NCI-H2171 (cell line): ENCODE measurements around the gene CAMTA1.

Source experiments
- DNase-seq: peaks from one replicate; lab custom pipeline; 2025; lab: John Stamatoyannopoulos, UW

Gene CAMTA1

GRCh38 chr1:7455796-7456721 is 670.8 kb downstream of the CAMTA1 start:
- DNase-seq, result no peak

GRCh38 chr1:7456722-7457082 is 671.4 kb downstream of the CAMTA1 start:
- no peak for DNase-seq

GRCh38 chr1:7457811-7458210 is 672.6 kb downstream of the CAMTA1 start:
- no peak for DNase-seq

- no peak for DNase-seq
Observed at GRCh38 chr1:7458946-7459345, 673.7 kb downstream of the CAMTA1 start.

GRCh38 chr1:7459914-7460313 is 674.7 kb downstream of the CAMTA1 start:
- DNase-seq, result no peak

- DNase-seq, result no peak
Observed at GRCh38 chr1:7460807-7461206, 675.6 kb downstream of the CAMTA1 start.

- no peak for DNase-seq
Observed at GRCh38 chr1:7462617-7463016, 677.4 kb downstream of the CAMTA1 start.

GRCh38 chr1:7463526-7463925 is 678.3 kb downstream of the CAMTA1 start:
- no peak for DNase-seq

- DNase-seq, result no peak
Observed at GRCh38 chr1:7464736-7465135, 679.5 kb downstream of the CAMTA1 start.

- DNase-seq, result no peak
Observed at GRCh38 chr1:7467476-7468175, 682.4 kb downstream of the CAMTA1 start.

- DNase-seq, result no peak
Observed at GRCh38 chr1:7468248-7468647, 683.0 kb downstream of the CAMTA1 start.

- peak; percentile 50 for DNase-seq
Observed at GRCh38 chr1:7469255-7469938, 684.1 kb downstream of the CAMTA1 start.

- DNase-seq, result no peak
Observed at GRCh38 chr1:7470904-7471638, 685.8 kb downstream of the CAMTA1 start.

GRCh38 chr1:7471836-7472235 is 686.6 kb downstream of the CAMTA1 start:
- no peak for DNase-seq

GRCh38 chr1:7473223-7474142 is 688.2 kb downstream of the CAMTA1 start:
- DNase-seq, result no peak

GRCh38 chr1:7474143-7474490 is 688.9 kb downstream of the CAMTA1 start:
- DNase-seq, result no peak

- no peak for DNase-seq
Observed at GRCh38 chr1:7474786-7475502, 689.7 kb downstream of the CAMTA1 start.

GRCh38 chr1:7475691-7476090 is 690.4 kb downstream of the CAMTA1 start:
- DNase-seq, result no peak

GRCh38 chr1:7476402-7476801 is 691.1 kb downstream of the CAMTA1 start:
- no peak for DNase-seq

GRCh38 chr1:7476861-7477547 is 691.8 kb downstream of the CAMTA1 start:
- DNase-seq, result no peak
